ENCODE measurements around the gene RBL2. TPM values are rescaled to one million over a fixed set of nuclear protein-coding genes. Genes with fewer than 3 reads are reported as not detected.

RBL2 gene
- polyA plus RNA-seq, 1 donor (not counting 4 experiments of a cell fraction or from before 2014, with no cell fraction given) = 44.6 TPM

DNA sequence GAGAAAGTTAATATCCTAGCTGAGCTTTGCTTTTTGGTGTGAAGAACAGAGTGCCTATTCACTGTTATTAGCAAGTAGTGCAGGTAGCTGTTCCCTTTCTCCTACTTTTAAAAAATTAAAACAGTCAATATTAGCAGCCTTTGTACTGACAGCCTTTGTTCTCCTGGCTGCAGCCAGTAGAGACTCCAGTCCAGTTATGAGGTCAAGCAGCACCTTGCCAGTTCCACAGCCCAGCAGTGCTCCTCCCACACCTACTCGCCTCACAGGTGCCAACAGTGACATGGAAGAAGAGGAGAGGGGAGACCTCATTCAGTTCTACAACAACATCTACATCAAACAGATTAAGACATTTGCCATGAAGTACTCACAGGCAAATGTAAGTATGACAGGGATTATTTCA is 46.1 kb downstream of the RBL2 start:
- no peaks in the 10 kb centered on the region for H3K9me3 ChIP-seq (ENCODE audit: control insufficient read depth, low read depth, low read length)
- peaks cover 6 to 29% of the 10 kb centered on the region in 2 experiments for H3K36me3 ChIP-seq (ENCODE audit: control insufficient read depth in 2 of 2, extremely low read depth in 1 of 2, insufficient read depth in 2 of 2, low read length in 2 of 2)
- H4K20me1 ChIP-seq (ENCODE audit: control insufficient read depth, extremely low read depth, insufficient read depth, low read length) = no peaks in the 10 kb centered on the region
- H3K4me1 ChIP-seq (ENCODE audit: control insufficient read depth, extremely low read depth, insufficient read depth, low read length) = no peaks in the 10 kb centered on the region
- FAIRE-seq (no peak), DNase-seq (ENCODE audit: low read depth, low spot score) (no peak)
- no peaks in the 10 kb centered on the region for H3K9me1 ChIP-seq (ENCODE audit: control insufficient read depth, extremely low read depth, insufficient read depth, low read length)
- no peak overlapping the region for H3K4me2 ChIP-seq (ENCODE audit: control insufficient read depth, extremely low read depth, insufficient read depth, low read depth, low read length)
- H3K4me3 ChIP-seq (ENCODE audit: control insufficient read depth in 2 of 3, extremely low read depth in 1 of 3, insufficient read depth in 2 of 3, low read depth in 1 of 3, low read length in 3 of 3) = no peak overlapping the region
- H3K27me3 ChIP-seq (ENCODE audit: control insufficient read depth, extremely low read depth, insufficient read depth, low read length) = no peaks in the 10 kb centered on the region
- no peaks in the 10 kb centered on the region for H3K79me2 ChIP-seq (ENCODE audit: control insufficient read depth, insufficient read depth, low read length)
- TF ChIP-seq, protein P1, sequence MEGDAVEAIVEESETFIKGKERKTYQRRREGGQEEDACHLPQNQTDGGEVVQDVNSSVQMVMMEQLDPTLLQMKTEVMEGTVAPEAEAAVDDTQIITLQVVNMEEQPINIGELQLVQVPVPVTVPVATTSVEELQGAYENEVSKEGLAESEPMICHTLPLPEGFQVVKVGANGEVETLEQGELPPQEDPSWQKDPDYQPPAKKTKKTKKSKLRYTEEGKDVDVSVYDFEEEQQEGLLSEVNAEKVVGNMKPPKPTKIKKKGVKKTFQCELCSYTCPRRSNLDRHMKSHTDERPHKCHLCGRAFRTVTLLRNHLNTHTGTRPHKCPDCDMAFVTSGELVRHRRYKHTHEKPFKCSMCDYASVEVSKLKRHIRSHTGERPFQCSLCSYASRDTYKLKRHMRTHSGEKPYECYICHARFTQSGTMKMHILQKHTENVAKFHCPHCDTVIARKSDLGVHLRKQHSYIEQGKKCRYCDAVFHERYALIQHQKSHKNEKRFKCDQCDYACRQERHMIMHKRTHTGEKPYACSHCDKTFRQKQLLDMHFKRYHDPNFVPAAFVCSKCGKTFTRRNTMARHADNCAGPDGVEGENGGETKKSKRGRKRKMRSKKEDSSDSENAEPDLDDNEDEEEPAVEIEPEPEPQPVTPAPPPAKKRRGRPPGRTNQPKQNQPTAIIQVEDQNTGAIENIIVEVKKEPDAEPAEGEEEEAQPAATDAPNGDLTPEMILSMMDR (optimal IDR thresholded peaks at IDR 0.05 in 1 of 3, IDR thresholded peaks at IDR 0.05 in 1 of 3, conservative IDR thresholded peaks at IDR 0.05 in 1 of 3; ENCODE audit: extremely low read depth in 1 of 3, insufficient read depth in 2 of 3, low read length in 3 of 3) = no peak
- no peak for TF ChIP-seq EZH2 (IDR thresholded peaks at IDR 0.05; ENCODE audit: low read length)
- no peak overlapping the region for H3K27ac ChIP-seq (ENCODE audit: control insufficient read depth, insufficient read depth, low read length)
- no peak overlapping the region for H3K9ac ChIP-seq (ENCODE audit: control insufficient read depth, extremely low read depth, insufficient read depth, low read length)
- dilution Hi-C loops (cut with MboI; ENCODE audit: extremely low pct_ligation_motif_present, low sequenced_read_pairs) = no loop called here
- no peak overlapping the region for H2AFZ ChIP-seq (ENCODE audit: control insufficient read depth, low read length)

DNA sequence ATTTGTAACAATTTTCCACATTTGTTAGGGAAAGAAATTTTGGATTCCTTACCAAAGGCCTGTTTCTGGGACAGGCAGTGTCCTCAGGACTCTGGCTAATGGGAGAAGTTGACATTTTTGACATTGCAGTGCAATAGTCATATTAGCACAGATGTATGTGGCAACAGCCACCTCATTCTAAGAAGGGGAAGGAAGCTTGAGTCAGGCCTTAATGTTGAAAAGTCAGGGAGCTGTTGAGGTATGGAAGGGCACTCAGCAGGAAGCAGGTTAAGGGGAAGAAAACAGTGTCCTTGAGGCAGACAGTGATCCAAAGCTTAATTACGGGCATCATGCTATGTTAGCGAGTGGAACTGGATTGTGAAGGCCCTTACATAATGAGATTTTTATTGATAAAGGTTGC is 47.9 kb downstream of the RBL2 start:
- Histone ChIP-seq H3K27me3 (ENCODE audit: control insufficient read depth, extremely low read depth, insufficient read depth, low read length) (no peaks in the 10 kb centered on the region), H3K4me2 (ENCODE audit: control insufficient read depth, extremely low read depth, insufficient read depth, low read depth, low read length) (no peak overlapping the region), H3K9me3 (ENCODE audit: control insufficient read depth, low read depth, low read length) (no peaks in the 10 kb centered on the region), H3K36me3 (ENCODE audit: control insufficient read depth in 2 of 2, extremely low read depth in 1 of 2, insufficient read depth in 2 of 2, low read length in 2 of 2) (peaks cover 6 to 29% of the 10 kb centered on the region in 2 experiments), H3K9me1 (ENCODE audit: control insufficient read depth, extremely low read depth, insufficient read depth, low read length) (no peaks in the 10 kb centered on the region), H3K9ac (ENCODE audit: control insufficient read depth, extremely low read depth, insufficient read depth, low read length) (no peak overlapping the region), H3K79me2 (ENCODE audit: control insufficient read depth, insufficient read depth, low read length) (no peaks in the 10 kb centered on the region), H3K4me3 (ENCODE audit: control insufficient read depth in 2 of 3, extremely low read depth in 1 of 3, insufficient read depth in 2 of 3, low read depth in 1 of 3, low read length in 3 of 3) (no peak overlapping the region), H3K27ac (ENCODE audit: control insufficient read depth, insufficient read depth, low read length) (no peak overlapping the region), H2AFZ (ENCODE audit: control insufficient read depth, low read length) (no peak overlapping the region), H4K20me1 (ENCODE audit: control insufficient read depth, extremely low read depth, insufficient read depth, low read length) (no peaks in the 10 kb centered on the region), H3K4me1 (ENCODE audit: control insufficient read depth, extremely low read depth, insufficient read depth, low read length) (no peaks in the 10 kb centered on the region)
- DNase-seq (ENCODE audit: low read depth, low spot score) (no peak), FAIRE-seq (no peak)
- dilution Hi-C loops (cut with MboI; ENCODE audit: extremely low pct_ligation_motif_present, low sequenced_read_pairs) = no loop called here
- TF ChIP-seq EZH2 (IDR thresholded peaks at IDR 0.05; ENCODE audit: low read length) = no peak
- TF ChIP-seq, protein P1 (optimal IDR thresholded peaks at IDR 0.05 in 1 of 3, IDR thresholded peaks at IDR 0.05 in 1 of 3, conservative IDR thresholded peaks at IDR 0.05 in 1 of 3; ENCODE audit: extremely low read depth in 1 of 3, insufficient read depth in 2 of 3, low read length in 3 of 3) = no peak
